GM11168 (cell line): Measurements from ENCODE around the gene KDM4B.

Experiments
- in situ Hi-C: fragments of 300-500 bp; cut with MboI; formaldehyde crosslinking; loops from one replicate; pipeline ENCODE4 v1.12.0; 2022; ENCODE audit warnings: low sequenced_read_pairs; ENCODE audit not compliant: unreplicated experiment

The KDM4B gene

GRCh38 chr19:4983346-4984105, 14.6 kb downstream of the KDM4B start:
- in situ Hi-C loops, result no loop called here

DNA sequence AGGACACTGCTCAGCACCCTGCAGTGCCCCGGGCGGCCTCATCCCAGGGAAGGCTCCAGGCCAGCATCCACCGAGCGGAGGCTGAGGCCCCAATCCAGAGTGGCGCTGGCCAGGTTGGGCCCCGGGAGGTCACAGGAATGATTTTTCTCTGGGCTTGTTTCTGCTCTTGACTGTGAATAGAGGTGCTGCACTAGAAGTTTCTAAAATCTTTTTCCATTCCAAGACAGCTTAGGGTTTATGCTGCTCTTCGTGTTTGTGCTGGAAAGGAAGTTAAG, 15.1 kb downstream of the KDM4B start:
- in situ Hi-C loops, result no loop called here

DNA sequence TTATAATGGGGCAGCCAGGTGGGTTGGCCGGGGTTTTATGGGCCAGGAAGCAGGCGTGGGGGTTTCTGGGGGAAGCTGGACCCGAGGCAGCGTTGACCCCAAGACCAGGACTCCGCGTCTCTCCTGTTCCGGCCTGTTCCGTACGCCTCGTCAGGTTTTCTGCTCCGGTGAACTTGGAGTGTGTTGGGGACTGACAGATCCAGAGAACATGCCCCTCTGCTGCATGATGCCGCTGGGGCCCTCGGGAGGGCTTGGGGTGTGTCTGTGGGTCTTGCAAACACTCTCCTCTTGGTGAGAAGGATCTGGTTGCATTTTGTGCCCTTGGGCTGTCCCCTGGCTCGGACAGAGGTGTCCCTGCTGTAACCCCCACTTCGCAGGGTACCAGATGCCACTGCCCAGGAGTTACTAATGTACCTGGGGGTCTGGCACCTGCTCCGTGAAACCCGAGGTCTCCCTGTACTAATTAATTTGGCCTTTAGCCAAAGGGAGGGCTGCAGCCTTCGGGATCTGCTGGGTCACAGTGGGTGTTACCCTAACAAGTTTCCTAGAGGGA, 15.6 kb downstream of the KDM4B start:
- in situ Hi-C loops, result no loop called here

GRCh38 chr19:4985551-4985991, 16.7 kb downstream of the KDM4B start:
- in situ Hi-C loops, result no loop called here

- in situ Hi-C loops, result no loop called here
Measured at GRCh38 chr19:4986056-4986455, 17.1 kb downstream of the KDM4B start.

DNA sequence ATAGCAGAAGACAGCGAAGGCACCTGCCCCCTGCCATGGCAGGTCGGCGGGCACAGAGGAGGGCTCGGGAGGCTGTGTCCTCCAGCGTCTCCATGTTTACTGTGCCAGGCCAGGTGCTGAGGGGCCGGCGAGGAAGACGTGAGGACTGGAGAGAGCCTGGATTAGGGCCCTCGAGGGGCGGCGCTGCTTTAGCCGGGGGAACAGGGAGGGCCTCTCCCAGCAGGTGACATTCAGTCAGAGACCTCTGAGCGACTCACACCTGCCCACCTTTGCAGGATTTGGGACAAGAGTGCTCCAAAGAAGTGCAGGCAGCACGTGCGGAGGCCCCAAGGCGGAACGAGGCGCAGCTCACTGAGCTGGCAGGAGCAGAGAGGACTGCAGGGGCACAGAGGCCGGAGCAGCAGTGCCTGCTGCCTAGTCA, 17.6 kb downstream of the KDM4B start:
- in situ Hi-C loops, result no loop called here

DNA sequence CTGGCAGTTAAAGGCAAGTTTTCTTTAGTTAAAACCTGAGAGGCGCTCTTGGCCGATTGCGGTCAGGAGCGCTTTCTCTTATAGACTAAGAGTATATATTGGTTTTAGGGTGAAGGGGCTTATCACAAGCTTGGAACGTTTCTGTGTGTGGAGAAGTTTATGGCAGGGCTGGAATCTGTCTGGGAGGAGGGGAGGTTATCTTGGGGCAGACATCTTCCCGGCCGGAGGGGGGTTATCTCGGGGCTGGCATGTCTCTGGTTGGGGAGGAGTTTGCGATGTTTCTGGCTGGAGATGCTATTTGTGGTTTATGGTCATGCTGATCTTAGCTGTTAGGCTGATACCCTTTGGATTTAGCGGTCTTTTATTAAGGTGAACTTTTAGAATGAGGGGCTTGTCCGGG, 18.3 kb downstream of the KDM4B start:
- in situ Hi-C loops, result no loop called here

DNA sequence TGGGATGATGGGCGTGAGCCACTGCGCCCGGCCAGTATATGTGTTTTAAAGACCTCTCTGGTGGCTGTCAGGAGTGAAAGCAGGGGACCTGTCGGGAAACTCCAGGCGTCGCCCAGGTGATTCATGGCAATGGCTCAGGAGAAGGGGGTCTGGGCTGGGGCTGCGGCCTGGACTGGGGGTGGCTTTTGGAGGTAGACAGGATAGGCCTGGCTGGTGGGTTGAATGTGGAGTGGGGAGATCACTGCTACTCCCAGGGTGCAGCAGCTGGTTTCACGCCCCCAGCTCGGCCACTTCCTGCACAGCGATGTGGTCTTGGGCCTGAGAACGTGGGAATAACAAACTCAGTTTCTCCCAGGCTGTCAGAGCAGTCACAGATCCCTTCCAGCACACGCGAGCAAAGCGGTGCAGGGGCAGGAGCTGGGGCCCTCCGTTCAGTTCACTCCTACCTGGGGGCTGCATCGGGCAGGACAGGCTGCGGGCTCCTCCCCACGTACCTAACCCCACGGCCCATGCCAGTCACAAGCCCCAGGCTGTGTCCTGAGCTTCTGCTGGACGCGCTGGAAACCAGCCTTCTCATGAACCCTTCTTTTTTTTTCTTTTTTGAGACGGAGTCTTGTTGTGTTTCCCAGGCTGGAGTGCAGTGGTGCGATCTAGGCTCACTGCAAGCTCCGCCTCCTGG, 18.9 kb downstream of the KDM4B start:
- in situ Hi-C loops, result no loop called here

GRCh38 chr19:4988770-4989251, 19.9 kb downstream of the KDM4B start:
- in situ Hi-C loops, result no loop called here

DNA sequence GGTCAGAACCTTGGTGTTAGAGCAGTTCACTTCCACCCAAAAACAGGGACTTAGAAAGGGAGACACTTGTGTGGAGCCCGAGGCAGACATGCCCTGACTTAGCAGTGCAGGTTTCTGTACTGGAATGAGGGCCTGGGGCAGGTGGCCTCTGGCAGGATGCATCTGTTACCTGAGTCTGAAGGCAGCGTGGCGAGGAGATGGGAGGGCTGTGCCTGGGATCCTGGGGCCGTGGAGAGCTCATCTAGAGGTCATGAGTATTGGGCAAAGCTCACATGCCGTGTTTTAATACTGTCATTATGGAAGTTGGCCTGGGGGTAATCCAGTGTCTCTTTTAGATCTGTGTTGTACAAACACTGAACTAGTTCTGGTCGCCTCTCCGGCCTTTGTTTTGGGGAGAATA, 21.4 kb downstream of the KDM4B start:
- in situ Hi-C loops, result no loop called here

GRCh38 chr19:4991538-4991937, 22.6 kb downstream of the KDM4B start:
- in situ Hi-C loops, result no loop called here

- in situ Hi-C loops, result no loop called here
Measured at GRCh38 chr19:4991996-4992698, 23.2 kb downstream of the KDM4B start.

GRCh38 chr19:4993683-4994082, 24.8 kb downstream of the KDM4B start:
- in situ Hi-C loops, result no loop called here

DNA sequence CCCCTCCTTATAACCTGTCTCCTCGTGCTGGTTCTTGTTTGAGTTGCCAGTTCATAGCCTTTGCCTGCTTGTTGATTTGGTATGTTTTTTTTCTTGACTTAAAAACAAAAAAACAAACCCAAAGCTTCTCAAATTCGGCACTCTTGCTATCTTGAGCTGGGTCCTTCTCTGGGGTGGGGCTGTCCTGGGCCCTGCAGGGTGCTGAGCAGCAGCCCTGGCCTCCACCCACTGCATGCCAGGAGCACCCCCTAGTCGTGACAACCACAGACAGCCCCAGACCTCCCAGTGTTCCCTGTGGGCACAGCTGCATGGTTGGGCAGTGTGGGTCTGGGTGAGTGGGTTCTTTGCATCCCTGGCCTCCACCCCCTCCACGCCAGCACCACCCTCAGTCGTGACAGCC, 27.8 kb downstream of the KDM4B start:
- in situ Hi-C loops, result no loop called here

GRCh38 chr19:4997297-4997696, 28.4 kb downstream of the KDM4B start:
- in situ Hi-C loops, result no loop called here

- in situ Hi-C loops, result no loop called here
Measured at GRCh38 chr19:5000120-5000611, 31.3 kb downstream of the KDM4B start.

DNA sequence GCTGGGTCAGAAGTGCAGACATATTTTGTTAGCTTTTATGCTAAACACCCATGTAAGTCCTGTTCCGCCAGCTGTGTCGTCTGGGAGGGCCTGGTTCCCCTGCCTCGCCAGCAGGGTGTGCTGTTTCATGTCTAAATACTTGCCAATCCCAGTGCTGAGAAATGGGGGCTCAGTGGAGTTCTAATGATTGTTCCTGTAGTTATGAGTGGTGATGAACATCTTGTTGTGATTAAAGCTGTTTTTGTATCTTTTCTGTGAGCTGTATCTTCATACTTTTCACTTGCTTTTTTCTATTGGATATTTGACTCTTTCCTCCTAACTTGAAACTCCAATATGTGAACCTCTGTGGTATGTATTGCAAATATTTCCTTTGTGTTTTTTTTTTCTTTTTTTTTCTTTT, 32.7 kb downstream of the KDM4B start:
- in situ Hi-C loops, result no loop called here

GRCh38 chr19:5002143-5002542, 33.2 kb downstream of the KDM4B start:
- in situ Hi-C loops, result no loop called here

- in situ Hi-C loops, result no loop called here
Measured at GRCh38 chr19:5003781-5004180, 34.9 kb downstream of the KDM4B start.

- in situ Hi-C loops, result no loop called here
Measured at GRCh38 chr19:5005096-5005495, 36.2 kb downstream of the KDM4B start.

GRCh38 chr19:5006201-5006600, 37.3 kb downstream of the KDM4B start:
- in situ Hi-C loops, result no loop called here
